Measurements from ENCODE around the gene LRATD1. TPM values are rescaled to one million over a fixed set of nuclear protein-coding genes. Genes with fewer than 3 reads are reported as not detected.

The LRATD1 gene
- total RNA-seq, 1 experiment from 2014 or later: 0.12 TPM

DNA sequence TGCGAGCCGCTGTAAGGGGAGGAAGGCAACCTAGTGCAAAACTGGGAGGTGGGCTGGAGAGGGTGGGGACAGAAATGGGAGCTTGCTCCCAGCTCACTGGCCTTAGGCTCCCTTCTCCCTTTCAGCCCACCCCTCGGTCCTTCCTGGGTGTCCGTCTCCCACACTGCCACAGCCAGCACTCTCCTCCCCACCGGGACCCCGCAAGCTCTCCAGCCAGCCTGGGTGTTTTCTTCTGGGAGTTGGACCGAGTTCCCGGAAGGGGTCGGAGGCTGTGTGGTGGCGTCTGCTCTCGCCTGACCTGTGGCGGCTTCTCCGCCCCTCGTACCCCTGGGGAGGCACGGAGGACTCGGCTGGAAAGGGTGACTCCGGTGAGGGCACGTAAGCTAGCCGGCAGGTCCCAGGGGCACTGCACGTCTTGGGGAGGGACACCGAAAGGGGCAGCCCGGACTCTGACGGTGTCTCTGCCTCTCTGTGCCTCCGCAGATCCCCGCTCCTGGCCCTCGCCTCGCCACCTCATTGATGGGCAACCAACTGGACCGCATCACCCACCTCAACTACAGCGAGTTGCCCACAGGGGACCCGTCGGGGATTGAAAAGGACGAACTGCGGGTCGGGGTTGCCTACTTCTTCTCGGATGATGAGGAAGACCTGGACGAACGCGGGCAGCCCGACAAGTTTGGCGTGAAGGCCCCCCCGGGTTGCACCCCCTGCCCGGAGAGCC is 1.1 kb downstream of the LRATD1 start:
- DNase-seq (ENCODE audit: low read depth): no peak

DNA sequence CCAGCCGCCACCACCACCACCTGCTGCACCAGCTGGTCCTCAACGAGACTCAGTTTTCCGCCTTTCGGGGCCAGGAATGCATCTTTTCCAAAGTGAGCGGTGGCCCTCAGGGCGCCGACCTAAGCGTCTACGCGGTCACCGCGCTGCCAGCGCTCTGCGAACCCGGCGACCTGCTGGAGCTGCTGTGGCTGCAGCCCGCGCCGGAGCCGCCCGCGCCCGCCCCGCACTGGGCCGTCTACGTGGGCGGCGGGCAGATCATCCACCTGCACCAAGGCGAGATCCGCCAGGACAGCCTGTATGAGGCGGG is 1.6 kb downstream of the LRATD1 start:
- no peak for DNase-seq (ENCODE audit: low read depth)

DNA sequence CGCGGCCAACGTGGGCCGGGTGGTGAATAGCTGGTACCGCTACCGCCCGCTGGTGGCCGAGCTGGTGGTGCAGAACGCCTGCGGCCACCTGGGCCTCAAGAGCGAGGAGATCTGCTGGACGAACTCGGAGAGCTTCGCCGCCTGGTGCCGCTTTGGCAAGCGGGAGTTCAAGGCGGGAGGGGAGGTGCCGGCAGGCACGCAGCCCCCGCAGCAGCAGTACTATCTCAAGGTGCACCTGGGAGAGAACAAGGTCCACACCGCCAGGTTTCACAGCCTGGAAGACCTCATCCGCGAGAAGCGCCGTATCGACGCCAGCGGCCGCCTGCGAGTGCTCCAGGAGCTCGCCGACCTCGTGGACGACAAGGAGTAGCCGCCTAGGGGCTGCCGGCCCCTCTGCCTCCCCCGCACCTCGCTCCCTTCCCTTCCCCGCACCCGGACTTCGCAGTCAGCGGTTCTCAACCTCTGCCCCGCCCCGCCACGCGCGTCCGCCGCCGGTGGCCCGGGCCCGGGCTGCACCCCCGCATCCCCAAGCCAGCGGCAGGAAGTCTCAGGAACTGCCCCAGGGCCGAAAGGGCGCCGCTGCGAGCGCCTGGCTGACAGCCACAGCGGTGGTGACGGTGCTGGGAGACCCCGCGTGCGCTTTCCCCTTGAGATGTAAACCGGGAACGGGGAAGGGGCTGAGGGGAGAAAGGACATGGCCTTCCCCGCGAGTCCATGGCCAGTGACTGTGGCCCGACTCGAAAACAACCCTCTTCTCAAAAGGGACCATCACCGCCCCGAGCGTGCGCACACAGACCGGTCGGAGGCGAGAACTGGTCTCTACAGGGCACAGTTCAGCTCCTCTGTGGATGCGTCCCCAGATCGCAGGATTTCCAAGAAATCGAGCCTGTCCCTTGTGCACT is 2.2 kb downstream of the LRATD1 start:
- DNase-seq (ENCODE audit: low read depth): peak; percentile 31

DNA sequence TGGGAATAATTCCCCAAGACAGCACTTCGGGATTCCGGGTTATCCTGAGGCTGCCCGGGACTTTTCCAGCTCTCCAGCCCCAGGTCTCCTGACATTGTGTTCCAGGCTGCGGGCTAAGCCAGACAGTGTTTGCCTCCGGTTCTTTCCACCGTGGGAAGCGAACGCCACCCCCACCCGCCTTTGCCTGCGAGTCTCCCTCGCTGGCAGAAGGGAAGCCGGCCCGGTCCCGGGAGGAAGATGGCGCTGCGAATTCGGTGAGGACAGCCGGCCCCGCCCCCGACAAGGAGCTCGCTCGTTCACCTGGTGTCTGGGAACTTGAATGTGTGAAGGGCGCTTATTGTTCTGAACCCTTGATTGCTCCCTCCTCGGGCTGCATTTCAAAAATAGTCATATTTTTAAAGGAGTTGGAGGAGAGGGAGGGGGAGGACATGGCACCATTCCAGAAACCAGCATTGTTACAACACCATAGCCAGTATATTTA is 2.9 kb downstream of the LRATD1 start:
- DNase-seq (ENCODE audit: low read depth): peak; percentile 40

DNA sequence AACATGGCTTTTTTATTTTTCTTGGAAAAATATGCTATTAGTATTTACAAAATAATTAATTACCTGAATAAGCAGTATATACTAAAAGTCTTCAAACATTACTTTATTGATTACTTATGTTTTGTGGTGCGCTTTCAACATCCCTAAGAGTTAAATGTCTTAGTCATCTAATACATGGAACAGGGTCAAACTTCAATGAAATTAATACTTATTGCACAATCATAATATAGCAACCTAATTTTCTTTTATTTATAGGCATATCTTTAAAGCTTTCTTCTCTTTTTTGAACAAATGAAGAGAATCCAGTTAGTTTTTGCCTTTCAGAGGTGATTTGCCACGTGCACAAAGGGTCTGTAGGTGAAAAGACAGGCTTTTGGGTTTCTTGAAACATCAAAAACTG is 6.0 kb downstream of the LRATD1 start:
- no peak for DNase-seq (ENCODE audit: low read depth)

DNA sequence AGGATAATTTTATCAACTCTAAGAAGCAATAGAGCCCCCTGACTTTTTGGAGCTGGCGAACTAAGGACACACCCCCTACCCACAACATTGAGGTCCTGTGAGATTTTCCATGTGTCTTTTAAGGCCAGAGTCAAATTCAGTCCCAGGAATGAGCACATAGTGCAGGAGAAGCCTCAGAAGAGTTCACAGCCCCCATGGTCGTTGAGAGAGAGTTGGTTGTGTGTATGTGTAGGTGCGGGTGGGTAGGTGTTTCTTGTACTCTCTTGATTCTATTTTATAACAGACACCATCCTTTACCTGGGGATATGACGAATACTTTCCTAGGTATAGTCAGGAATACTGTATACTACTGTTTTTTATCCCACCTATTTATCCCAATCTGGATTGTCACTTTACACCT is 8.6 kb downstream of the LRATD1 start:
- DNase-seq (ENCODE audit: low read depth): no peak

DNA sequence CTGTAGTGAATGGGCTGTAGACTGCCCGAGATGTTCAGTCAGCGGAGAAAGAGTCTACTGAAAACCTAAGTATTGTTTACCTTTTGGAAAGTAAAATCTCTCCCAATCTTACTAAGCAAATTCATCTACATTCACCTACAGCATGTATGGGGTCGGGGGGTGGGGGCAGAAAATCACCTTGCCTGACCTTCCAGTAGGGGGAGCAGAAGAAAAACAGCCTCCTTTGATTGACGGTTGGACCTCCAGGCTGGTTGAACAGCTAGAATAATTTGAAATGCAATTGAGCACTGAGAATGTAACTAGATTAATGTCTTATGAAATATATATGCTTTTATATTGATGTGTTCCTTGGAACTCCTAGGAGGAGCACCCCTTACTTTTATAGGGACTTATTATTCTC is 10.0 kb downstream of the LRATD1 start:
- DNase-seq (ENCODE audit: low read depth): no peak

DNA sequence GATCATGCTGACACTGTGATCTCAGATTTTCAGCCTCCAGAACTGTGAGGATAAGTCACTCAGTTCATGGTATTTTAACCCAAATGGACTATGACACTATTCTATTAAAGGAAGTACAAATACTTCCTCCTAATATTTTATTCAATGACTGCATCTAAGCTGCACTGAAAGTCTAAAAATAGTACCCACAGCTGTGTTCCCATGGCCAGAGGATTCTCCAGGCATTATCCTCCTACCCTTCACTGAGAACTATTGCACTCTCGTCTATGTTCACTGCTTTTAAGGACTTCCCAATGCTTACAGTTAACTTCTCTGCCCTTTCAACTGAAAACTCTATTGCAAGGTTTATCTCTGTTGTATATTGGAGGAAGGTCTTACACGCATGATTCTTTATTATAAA is 15.2 kb downstream of the LRATD1 start:
- no peak for DNase-seq (ENCODE audit: low read depth)

DNA sequence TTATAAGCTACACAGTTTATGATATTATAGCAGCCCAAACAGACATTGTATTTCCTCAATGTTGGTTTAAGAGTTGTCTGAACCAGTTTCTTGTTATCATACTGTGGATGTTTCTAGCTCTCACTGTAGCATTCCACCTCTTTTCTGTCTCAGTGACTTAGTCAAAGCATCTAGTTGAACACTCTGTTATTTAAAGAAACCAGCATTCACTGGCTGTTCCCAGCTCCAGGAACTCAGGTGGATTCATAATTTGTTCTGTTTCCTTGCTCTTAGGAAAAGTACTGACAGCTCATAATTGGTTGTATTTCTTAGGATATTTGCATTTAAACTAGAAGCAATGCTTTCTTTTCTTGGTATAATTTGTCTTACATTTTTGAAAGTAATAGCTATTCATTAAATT is 17.5 kb downstream of the LRATD1 start:
- DNase-seq (ENCODE audit: low read depth): no peak

DNA sequence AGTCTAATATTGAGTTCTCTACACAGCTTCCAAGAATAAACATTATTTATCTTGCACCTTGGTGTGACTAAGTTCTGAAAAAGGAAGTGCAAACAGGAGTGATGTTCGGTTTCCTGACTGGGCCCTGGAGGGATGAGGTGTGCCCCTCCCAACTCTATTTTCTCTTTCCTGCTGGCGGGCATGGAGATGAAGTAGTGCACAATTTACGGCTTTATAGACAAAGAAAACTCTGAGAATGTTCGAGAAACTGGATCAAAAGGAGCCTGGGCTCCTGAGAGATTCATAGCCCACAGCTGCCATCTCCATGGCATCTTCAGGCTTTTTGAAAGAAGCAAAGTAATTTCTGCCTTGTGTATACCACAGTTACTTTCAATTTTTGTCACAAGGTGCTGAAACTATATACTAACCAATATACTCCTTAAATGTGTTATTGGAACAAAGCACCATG is 22.3 kb downstream of the LRATD1 start:
- DNase-seq (ENCODE audit: low read depth): no peak

DNA sequence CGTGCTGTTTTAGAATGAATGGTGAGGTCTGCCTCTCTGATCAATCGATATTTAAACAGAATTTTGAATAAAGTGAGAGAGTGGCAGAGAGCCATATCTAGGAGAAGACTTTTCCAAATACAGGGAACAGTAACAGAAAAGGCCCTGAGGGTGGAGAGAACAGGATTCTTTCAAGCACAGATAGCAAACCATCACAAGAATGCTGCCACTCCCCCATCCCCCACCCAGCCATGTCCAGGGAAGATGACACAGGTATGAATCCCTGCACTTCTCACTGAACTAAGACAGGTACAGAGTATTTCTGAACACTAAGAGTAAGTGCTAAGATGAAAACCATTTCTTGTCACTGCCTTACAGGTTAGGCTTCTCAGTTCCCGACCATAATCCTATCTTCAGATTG is 23.6 kb downstream of the LRATD1 start:
- DNase-seq (ENCODE audit: low read depth): no peak

DNA sequence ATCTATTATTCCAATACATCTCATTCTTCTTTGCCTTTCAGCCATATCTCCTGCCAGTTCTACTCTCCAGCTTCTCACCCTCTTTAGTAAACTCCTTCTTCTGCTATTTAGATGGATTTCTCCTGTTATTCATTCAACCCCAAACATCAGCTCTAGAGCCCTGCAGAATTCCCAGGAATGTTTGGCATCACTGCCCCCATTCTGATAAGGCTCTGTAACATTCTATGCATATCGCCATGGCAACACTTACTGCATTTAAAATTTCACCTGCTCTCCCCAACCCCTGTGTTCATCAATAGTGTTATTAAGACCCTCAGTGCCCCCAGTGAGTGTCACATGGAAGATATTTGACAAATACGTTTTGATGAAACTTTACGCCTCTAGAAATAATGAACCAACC is 28.6 kb downstream of the LRATD1 start:
- no peak for DNase-seq (ENCODE audit: low read depth)

DNA sequence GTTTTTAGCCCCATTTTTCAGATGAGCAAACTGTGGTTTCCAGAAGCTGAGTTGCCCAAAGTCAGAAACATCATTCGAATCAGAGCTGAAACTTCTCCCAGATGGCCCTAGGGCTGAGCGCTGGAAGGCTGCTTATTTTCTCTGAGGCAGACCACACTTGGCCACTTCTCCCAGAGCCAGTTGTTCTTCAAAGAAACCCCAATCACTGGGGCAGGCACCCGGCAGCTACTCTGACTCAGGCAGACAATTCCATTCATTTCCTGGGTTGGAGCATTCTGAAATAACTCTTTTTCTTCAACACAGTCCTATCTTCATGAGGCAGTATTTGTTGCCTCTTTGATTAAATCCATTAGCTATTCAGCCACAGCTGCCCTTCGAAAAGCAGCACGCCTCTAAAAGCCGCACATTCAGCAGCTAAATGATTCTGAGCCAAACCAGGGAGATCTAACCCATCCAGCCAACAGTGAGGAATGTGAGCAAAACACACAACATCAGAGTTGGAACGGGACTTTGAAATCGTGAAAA is 40.9 kb downstream of the LRATD1 start:
- DNase-seq (ENCODE audit: low read depth): peak; percentile 4

DNA sequence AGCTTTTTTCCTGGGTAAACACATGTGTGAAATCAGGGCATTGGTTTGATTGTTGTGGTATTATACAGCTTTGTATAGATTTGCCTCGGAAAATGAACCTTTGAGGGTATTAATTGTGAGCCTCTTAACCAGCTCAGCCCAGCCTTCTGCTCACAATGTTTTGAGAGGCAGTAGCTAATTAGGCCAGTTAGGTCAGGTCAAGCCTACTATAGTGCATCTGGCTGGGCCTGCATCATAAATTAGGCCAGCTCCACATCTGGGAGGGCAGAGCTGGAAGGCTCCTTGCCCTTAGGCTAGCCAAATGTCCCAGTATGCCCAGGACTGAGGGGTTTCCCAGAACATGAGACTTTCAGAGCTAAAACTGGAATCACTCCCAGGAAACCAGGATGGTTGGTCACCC is 43.0 kb downstream of the LRATD1 start:
- DNase-seq (ENCODE audit: low read depth): no peak

DNA sequence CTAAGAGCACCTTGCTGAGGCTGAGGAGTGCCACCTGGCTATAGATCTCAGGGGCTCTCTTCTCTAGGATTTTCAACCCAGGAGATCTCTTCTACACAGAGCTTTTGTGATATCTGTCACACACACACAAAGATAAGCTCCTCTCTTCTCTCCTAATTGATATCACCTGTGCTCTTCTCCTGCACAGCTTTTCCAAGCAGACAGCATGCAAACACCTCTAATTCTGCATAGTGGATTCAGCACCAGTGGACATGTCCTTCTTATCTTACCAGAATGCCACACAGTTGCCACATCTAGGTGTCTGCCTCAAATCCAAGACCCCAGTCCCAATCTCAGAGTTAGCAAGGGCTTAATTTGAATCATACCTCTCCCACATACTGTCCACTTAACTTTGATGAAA is 43.9 kb downstream of the LRATD1 start:
- DNase-seq (ENCODE audit: low read depth): no peak

DNA sequence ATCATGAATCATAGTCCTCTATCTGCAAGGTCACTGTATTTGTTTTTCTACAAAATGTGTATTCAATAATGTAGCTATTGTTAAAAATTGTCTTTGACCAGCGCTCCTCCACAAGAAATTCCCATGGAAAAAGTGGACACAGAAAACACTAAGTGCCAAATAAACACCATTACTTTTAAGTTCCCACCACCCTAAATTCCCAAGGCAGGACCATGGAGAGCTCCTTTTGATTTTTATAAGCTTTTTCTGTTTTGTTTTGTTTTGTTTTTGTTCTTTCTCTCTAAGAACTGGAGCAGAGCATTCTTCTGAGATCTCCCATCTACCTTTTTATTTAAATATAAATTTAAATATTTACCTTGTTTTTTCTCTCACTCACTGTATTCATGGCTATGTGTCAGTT is 44.5 kb downstream of the LRATD1 start:
- no peak for DNase-seq (ENCODE audit: low read depth)

DNA sequence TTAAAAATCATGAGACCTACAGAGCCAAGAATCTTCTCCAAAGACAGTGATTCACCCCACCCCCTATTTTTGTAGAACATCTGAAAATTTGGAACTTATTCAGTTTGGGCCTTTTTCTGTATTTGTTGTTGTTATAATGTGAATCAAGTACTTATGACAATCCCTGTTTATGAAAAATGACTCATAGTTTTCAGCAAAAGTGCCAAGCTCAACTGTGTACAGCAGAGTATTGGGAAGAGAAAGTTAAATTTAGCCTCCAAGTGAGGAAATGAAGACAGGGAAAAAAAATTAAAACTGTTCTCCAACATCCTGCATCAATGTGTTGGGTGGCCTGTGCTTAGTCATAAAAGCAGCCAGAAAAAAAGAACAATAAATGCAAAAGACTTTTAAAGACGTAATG is 46.2 kb downstream of the LRATD1 start:
- no peak for DNase-seq (ENCODE audit: low read depth)

DNA sequence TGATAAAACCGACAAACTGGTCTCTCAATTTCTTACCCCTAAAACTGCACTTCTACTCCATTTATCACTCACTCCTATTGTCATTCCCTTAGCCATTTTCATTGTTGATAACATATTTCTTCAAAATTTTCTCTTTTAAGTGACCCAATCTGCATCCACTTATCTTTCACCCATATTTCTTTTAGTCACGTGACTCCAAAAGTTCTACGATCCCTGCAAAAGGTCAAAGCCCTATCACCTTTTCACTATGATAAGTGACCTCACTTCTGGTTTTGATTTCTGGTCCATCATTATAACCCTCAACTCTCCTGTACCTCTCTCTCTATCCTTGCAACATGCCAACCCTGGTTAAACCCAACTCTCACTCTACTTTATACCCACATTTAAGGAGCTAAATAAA is 49.1 kb downstream of the LRATD1 start:
- DNase-seq (ENCODE audit: low read depth): no peak
